GM12864 (cell line): ENCODE data around the gene TCEA3.

ENCODE experiments used
- DNase-seq: peaks from one replicate; pipeline ENCODE4 v3.0.0-alpha.2; 2011; ENCODE audit warnings: low read depth
- H3K4me3 ChIP-seq: 2 replicates; pipeline ENCODE4 v1.5.1; 2011; ENCODE audit warnings: mild to moderate bottlenecking, low read depth, low read length, control low read depth
- TF ChIP-seq, protein P1 (sequence below): IDR thresholded peaks from 2 replicates; pipeline ENCODE4 v1.5.1; 2011; ENCODE audit warnings: low read depth, mild to moderate bottlenecking, moderate library complexity, low read length, control low read depth, inconsistent platforms; ENCODE audit errors: missing control alignments

TCEA3 gene

DNA sequence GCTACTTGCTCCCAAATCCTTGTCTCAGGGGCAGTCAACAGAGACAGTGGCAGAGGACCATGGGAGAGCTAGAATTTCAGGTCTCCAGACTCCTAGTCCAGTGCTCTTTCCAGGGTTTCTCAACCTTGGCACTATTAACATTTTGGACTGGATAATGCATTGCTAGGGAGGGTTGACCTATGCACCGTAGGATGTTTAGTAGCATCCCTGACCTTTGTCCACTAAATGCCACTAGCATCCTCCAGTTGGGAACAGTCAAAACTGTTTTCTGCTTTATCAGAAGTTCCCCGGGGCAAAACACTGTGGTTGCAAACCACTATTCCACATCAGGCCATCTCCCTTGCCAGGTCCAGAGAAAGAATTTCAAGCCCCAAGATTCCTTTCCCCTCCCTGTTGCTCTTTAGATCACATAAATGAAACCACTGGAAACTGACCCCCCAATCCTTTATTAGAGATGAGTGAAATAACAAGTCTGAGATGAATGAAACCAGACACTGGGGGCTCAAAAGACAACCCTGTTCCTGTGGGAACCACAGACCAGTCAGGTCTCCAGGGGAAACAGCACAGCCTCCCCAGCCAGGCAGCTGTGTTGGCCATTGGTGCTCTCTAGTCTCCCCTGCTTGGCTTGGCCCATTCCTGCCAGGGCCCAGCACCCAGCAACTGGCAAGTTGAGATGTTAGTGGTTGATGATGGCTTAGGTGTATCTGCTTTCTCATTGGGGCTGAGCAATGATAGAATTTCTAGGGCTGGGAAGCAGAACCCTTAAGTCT, 3.8 kb upstream of the TCEA3 start:
- no peak overlapping the region for H3K4me3 ChIP-seq
- TF ChIP-seq, protein P1, sequence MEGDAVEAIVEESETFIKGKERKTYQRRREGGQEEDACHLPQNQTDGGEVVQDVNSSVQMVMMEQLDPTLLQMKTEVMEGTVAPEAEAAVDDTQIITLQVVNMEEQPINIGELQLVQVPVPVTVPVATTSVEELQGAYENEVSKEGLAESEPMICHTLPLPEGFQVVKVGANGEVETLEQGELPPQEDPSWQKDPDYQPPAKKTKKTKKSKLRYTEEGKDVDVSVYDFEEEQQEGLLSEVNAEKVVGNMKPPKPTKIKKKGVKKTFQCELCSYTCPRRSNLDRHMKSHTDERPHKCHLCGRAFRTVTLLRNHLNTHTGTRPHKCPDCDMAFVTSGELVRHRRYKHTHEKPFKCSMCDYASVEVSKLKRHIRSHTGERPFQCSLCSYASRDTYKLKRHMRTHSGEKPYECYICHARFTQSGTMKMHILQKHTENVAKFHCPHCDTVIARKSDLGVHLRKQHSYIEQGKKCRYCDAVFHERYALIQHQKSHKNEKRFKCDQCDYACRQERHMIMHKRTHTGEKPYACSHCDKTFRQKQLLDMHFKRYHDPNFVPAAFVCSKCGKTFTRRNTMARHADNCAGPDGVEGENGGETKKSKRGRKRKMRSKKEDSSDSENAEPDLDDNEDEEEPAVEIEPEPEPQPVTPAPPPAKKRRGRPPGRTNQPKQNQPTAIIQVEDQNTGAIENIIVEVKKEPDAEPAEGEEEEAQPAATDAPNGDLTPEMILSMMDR, result no peak
- no peak for DNase-seq

DNA sequence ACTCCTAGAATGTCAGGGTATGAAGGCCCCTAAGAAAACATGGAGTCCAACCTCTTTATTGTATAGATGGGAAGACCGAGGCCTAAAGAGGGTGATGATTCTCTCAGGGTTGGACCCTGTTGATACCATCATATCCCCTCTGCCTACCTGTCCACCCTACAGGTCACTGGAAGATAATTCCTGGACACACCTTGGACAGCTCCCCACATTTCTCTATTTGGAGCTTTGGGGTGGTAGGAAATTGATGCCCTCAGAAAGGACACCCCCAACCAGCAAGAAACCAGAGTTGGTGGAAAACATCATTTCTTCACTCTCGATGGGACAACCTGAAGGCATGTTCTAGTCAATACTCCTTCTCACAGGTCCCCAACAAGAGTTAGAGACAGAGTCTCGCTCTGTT, 3.0 kb upstream of the TCEA3 start:
- TF ChIP-seq, protein P1, result no peak
- no peak for DNase-seq
- no peak overlapping the region for H3K4me3 ChIP-seq

DNA sequence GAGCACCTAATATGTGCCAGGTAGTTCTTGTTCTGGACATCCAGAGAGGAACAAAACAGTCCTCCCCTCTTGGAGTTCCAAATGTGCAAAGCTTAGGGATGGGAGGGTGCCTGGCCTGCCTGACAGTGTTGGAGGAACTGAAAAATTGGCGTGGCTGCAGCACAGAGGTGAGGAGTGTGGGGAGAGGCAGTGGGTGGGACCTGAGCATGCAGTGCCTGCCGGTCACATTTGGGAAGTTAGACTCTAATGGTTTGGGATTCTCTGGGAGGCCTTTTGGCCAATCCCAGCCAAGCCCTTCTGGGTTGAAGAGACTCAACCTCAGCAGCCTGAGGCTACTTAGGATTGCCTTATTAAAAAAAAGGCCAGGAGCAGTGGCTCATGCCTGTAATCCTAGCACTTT, 2.3 kb upstream of the TCEA3 start:
- no peak for DNase-seq
- no peak overlapping the region for H3K4me3 ChIP-seq
- TF ChIP-seq, protein P1, result no peak

DNA sequence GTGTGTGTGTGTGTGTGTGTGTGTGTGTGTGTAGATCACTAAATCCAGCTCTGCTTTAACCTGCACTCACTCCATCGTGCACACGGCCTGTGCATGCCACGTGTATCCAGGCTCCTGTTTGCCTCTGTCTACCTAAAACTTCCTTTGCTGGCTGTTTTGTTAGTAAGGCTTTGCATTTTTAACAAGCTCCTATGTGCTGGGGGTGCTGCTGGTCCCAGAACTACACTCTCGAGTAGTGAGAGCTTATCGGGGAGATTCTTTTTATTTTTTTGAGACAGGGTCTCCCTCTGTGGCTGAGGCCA, 596 bp upstream of the TCEA3 start:
- no peak for DNase-seq
- no peak overlapping the region for H3K4me3 ChIP-seq
- TF ChIP-seq, protein P1, result no peak

DNA sequence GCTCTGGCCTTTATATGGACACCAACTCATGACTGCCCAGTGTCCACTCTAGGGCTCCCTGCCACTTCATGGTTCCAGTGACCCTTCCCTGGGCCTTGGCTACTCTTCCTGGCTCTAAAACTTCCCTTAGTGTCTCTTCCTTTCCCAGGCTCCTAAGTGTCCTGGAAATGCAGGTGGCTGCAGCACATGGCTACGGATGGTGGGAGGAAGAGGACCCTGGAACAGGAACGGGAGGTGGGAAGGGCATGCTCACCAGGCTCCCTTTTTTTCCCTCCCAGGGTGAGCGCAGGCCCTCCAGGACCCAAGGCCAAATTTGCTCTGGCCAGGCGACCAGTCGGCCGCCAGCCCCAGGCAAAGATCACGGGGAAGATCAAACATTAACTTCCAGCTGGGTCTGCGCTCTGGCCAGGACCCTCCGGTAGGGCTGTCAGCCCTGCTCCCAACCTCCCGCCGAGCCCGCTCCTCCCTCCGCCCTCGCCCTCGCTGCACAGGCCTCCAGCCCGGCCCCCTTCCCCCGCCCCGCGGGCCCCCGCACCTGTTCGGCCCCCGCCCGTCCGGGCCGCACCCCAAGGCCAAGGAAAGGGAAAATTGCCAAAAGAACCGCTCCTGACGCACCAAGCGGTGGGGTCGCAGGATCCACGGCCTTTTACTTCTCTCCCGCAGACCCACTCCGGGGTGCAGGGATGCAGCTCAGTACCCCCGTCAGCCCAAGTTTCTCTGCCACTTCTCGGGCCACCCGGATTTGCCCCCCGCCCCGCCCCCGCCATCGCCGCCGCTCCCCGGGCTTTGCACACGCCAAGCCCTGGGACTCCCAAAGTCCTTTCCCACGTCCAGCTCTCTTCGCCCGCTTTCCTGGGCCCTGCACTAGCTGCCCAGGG, 894 bp downstream of the TCEA3 start:
- no peak for DNase-seq

DNA sequence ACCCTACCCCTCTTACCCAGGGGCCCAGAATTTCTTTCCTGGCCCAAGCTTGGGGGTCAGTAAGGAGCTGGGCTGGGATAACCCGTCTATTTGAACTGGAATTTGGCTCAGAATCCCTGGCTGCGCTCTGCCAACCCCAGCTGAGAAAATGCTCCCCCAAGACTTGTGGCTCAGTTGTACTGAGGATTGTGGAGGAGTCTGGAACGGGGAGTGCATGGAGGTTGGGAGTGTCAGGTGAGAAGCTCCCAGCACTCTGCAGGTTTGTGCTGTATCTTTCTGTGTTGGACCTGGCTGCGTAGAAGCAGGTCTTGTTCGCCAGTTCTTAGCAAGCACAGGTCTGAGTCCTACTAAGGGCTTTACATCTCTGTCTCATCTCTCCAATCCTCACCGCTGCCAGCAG, 1.6 kb downstream of the TCEA3 start:
- TF ChIP-seq, protein P1, result no peak
- H3K4me3 ChIP-seq, result no peak overlapping the region
- no peak for DNase-seq

More for the DNA sequence above, 894 bp downstream of the TCEA3 start:
- TF ChIP-seq, protein P1, result no peak
- no peak overlapping the region for H3K4me3 ChIP-seq
